ENCODE data around the gene INPP4A. TPM values are rescaled to one million over a fixed set of nuclear protein-coding genes. Genes with fewer than 3 reads are reported as not detected.

The INPP4A gene
- total and polyA plus RNA-seq, 7 experiments from 2014 or later = 51.4 to 165 (median 145) TPM

DNA sequence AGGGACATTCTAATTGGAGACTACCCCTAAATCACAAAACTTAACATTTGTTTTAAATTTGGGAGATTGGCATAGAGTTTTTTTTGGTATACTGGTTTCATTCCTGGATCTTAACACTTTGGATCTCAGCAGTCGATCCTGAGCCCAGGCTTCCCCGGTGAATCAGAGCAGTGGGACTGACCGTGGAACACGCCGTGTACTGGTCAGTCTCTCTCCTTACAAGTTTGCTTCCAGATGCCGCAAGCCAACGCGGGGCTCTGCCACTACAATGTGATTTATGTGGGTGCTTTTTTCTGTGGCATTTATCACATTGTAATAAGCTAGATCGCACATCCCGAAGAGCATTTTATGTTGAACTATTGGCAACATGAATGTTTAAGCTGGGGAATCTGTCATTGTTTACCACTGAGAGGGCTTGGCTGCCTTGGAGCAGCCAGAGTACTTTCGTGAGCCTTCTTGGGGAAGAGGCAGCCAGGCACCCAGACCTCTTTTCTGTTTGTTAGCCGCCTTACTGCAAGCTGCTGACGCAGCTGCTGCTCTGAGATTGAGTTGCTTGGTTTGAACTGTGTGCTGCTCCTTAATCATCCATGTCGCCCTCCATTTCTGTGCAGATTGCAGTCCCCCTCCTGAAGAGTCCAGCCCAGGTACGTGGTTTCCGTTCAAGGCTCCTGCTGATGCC is 114.3 kb downstream of the INPP4A start:
- peak overlapping the region in 1 of 10 donors; percentile 57 for H3K4me3 Mint-ChIP-seq
- intact Hi-C loops (cut with micrococcal nuclease) = no loop called here

DNA sequence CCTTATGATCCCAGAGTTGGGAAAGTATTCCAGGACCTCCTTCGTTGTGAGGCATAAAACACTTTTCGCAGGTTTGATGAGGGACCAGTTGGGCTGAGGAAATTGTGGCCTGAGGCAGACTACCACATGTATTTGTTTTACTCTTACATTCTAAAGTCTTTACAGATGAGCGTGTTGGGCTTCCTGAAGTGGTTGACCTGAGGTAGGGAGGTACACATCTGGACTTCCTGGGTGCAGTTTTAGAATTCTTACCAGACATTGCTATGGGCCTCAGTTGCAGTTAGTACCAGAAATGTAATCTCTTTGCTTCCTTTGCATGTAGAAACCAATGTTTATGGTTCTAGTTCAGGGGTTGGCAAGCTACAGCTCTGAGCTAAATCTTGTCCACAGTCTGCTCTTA is 114.9 kb downstream of the INPP4A start:
- ATAC-seq = no peak
- peak overlapping the region in 1 of 10 donors; percentile 57 for H3K4me3 Mint-ChIP-seq
- POLR2A ChIA-PET = no interaction called here

More for the DNA sequence above, 114.3 kb downstream of the INPP4A start:
- POLR2A ChIA-PET = no interaction called here
- DNase-seq (no peak), ATAC-seq (no peak)
- Histone ChIP-seq H3K27ac (ENCODE audit: low read depth, low read length) (peak overlapping the region; percentile 46), H3K36me3 (ENCODE audit: control insufficient read depth in 2 of 3, insufficient read depth in 3 of 3, low read length in 3 of 3) (peaks cover 18 to 87% (median 36%) of the 10 kb centered on the region in 3 experiments), H3K27me3 (ENCODE audit: control insufficient read depth in 2 of 2, insufficient read depth in 2 of 2, low read length in 2 of 2) (no peaks in the 10 kb centered on the region), H3K9me3 (ENCODE audit: control insufficient read depth in 2 of 3, low read length in 3 of 3) (no peaks in the 10 kb centered on the region), H3K4me1 (ENCODE audit: control insufficient read depth in 2 of 2, insufficient read depth in 2 of 2, low read length in 2 of 2) (no peaks in the 10 kb centered on the region), H3K4me3 (ENCODE audit: low read length) (no peak overlapping the region)
- CTCF ChIA-PET = interaction anchor here (2.5 kb wide), 1 partner anchor 146 kb away, joined by 8 read pairs; no protein-coding TSS in a partner anchor
- peaks cover 10 to 68% (median 31%) of the 10 kb centered on the region in 7 donors for H3K4me1 Mint-ChIP-seq
- peak overlapping the region; percentile 34 to 91 (median 77) for H3K27ac Mint-ChIP-seq
- no peaks in the 10 kb centered on the region for H3K27me3 Mint-ChIP-seq
- no peaks in the 10 kb centered on the region for H3K9me3 Mint-ChIP-seq
- H3K36me3 Mint-ChIP-seq = peaks cover 8 to 53% (median 37%) of the 10 kb centered on the region in 5 donors

DNA sequence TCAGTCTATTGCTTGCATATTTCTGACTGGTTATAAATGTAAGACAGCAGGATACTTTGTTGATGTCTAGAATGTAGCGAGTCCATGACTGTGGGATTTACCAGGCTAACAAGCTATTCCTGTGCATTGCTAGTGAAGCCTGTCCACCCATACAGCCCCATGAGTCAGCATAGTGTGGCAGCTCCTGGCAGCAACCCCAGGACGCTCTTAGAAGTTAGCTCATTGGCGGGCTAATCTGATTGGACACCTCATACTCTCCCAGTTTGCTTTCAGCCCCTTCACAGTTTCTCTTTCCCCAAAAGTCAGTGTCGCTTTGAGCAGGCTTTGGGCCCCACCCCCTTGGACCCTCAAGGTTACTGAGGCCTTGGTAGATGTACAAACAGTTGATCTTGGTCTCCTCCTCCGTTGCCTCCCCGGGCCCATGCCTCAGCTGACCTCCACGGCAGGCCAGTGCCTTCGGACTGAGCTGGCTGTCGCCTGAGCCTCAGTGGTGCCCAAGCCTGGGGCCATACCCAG is 115.7 kb downstream of the INPP4A start:
- Histone ChIP-seq H3K27ac (ENCODE audit: low read depth, low read length) (peak overlapping the region; percentile 19), H3K4me3 (ENCODE audit: low read length) (no peak overlapping the region), H3K36me3 (ENCODE audit: control insufficient read depth in 2 of 3, insufficient read depth in 3 of 3, low read length in 3 of 3) (peaks cover 24 to 87% (median 27%) of the 10 kb centered on the region in 3 experiments), H3K4me1 (ENCODE audit: control insufficient read depth in 2 of 2, insufficient read depth in 2 of 2, low read length in 2 of 2) (no peaks in the 10 kb centered on the region), H3K27me3 (ENCODE audit: control insufficient read depth in 2 of 2, insufficient read depth in 2 of 2, low read length in 2 of 2) (no peaks in the 10 kb centered on the region), H3K9me3 (ENCODE audit: control insufficient read depth in 2 of 3, low read length in 3 of 3) (no peaks in the 10 kb centered on the region)
- Mint-ChIP-seq H3K27me3 (no peaks in the 10 kb centered on the region), H3K36me3 (peaks cover 7 to 49% (median 34%) of the 10 kb centered on the region in 5 donors), H3K4me1 (peaks cover 8 to 63% (median 26%) of the 10 kb centered on the region in 7 donors), H3K27ac (peak overlapping the region; percentile 54 to 91 (median 70)), H3K9me3 (no peaks in the 10 kb centered on the region), H3K4me3 (peak overlapping the region in 1 of 10 donors; percentile 57)
- ATAC-seq (no peak), DNase-seq (no peak)
- intact Hi-C loops (cut with micrococcal nuclease) = no loop called here
- CTCF ChIA-PET = no interaction called here
- POLR2A ChIA-PET = no interaction called here

More for the DNA sequence above, 114.9 kb downstream of the INPP4A start:
- Histone ChIP-seq H3K27ac (ENCODE audit: low read depth, low read length) (peak overlapping the region; percentile 19), H3K9me3 (ENCODE audit: control insufficient read depth in 2 of 3, low read length in 3 of 3) (no peaks in the 10 kb centered on the region), H3K36me3 (ENCODE audit: control insufficient read depth in 2 of 3, insufficient read depth in 3 of 3, low read length in 3 of 3) (peaks cover 20 to 87% (median 32%) of the 10 kb centered on the region in 3 experiments), H3K4me3 (ENCODE audit: low read length) (no peak overlapping the region), H3K4me1 (ENCODE audit: control insufficient read depth in 2 of 2, insufficient read depth in 2 of 2, low read length in 2 of 2) (no peaks in the 10 kb centered on the region), H3K27me3 (ENCODE audit: control insufficient read depth in 2 of 2, insufficient read depth in 2 of 2, low read length in 2 of 2) (no peaks in the 10 kb centered on the region)
- intact Hi-C loops (cut with micrococcal nuclease) = no loop called here
- Mint-ChIP-seq H3K4me1 (peaks cover 9 to 70% (median 31%) of the 10 kb centered on the region in 7 donors), H3K27ac (peak overlapping the region; percentile 54 to 91 (median 65)), H3K36me3 (peaks cover 7 to 51% (median 37%) of the 10 kb centered on the region in 5 donors), H3K9me3 (no peaks in the 10 kb centered on the region), H3K27me3 (no peaks in the 10 kb centered on the region)
- CTCF ChIA-PET = no interaction called here
- DNase-seq = no peak

DNA sequence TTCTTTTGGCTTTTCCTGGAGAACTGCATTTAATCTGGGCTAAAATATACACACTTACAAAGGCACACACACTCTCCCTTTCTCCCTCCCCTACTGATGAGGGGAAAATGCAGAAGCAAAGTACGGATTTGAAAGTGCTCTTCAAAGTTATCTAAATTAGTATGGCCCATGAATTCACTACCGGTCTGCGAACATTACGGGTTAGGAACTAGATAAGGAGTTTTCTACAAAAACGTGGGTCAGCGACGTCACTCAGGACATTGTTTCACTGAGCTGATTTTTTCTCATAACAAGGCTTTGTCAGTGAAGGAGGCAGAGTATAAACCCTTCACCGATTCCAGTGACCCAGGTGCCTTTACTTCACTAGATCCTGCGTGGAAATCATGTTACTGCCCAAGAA is 116.4 kb downstream of the INPP4A start:
- H3K36me3 Mint-ChIP-seq = peaks cover 4 to 47% (median 30%) of the 10 kb centered on the region in 5 donors
- H3K27ac Mint-ChIP-seq = peak overlapping the region in 8 of 9 donors; percentile 9 to 81 (median 52)
- H3K4me3 Mint-ChIP-seq = no peak overlapping the region
- peaks cover 6 to 59% (median 21%) of the 10 kb centered on the region in 7 donors for H3K4me1 Mint-ChIP-seq
- no peaks in the 10 kb centered on the region for H3K27me3 Mint-ChIP-seq
- intact Hi-C loops (cut with micrococcal nuclease) = no loop called here
- DNase-seq (no peak), ATAC-seq (no peak)
- H3K36me3 ChIP-seq (ENCODE audit: control insufficient read depth in 2 of 3, insufficient read depth in 3 of 3, low read length in 3 of 3) = peaks cover 22 to 87% (median 28%) of the 10 kb centered on the region in 3 experiments
- H3K27me3 ChIP-seq (ENCODE audit: control insufficient read depth in 2 of 2, insufficient read depth in 2 of 2, low read length in 2 of 2) = no peaks in the 10 kb centered on the region
- no peaks in the 10 kb centered on the region for H3K9me3 ChIP-seq (ENCODE audit: control insufficient read depth in 2 of 3, low read length in 3 of 3)
- H3K27ac ChIP-seq (ENCODE audit: low read depth, low read length) = no peak overlapping the region
- no peaks in the 10 kb centered on the region for H3K9me3 Mint-ChIP-seq
- H3K4me1 ChIP-seq (ENCODE audit: control insufficient read depth in 2 of 2, insufficient read depth in 2 of 2, low read length in 2 of 2) = no peaks in the 10 kb centered on the region
- no peak overlapping the region for H3K4me3 ChIP-seq (ENCODE audit: low read length)
- CTCF ChIA-PET = no interaction called here
- POLR2A ChIA-PET = no interaction called here

DNA sequence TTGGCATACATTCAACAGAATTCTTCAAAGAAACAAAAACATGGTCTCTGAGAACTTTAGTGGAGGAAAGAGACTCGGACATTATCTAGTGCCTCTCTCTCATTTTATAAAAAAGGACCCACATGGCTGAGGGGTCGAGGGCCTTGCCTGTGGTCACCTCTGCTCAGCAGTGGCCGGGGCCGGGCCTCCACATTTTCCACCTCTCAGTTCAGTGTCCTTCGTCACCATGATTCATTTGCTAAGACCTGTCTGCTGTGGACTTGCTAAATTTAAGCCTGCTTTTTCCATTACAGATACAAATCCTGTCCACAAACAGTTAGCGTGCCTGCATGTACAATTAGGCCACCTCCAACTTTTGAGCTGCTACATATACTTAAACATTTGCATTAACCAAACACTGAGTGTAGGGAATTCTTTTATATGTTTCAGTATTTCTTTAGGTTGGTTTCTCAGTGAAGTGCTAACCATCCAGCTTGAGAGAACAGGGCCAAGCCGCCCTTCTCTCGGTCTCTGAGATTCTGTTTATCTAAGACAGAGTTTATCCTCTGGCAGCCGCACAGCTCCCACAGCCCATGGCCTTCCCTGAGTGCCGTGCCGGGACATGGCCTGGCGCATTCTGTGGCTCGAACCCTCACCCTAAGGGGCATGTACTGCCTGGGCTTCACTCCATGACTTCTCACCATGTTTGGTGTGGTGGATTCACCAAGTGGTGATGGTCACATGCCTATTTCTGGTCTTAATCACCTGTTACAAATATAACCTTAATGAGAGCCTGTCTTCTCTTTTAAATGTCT is 117.4 kb downstream of the INPP4A start:
- peaks cover 20 to 91% (median 36%) of the 10 kb centered on the region in 3 experiments for H3K36me3 ChIP-seq (ENCODE audit: control insufficient read depth in 2 of 3, insufficient read depth in 3 of 3, low read length in 3 of 3)
- H3K27ac Mint-ChIP-seq = peak overlapping the region in 4 of 9 donors; percentile 21 to 87 (median 72)
- no peaks in the 10 kb centered on the region for H3K4me1 ChIP-seq (ENCODE audit: control insufficient read depth in 2 of 2, insufficient read depth in 2 of 2, low read length in 2 of 2)
- H3K36me3 Mint-ChIP-seq = peaks cover 14 to 54% (median 33%) of the 10 kb centered on the region in 5 donors
- ChIA-PET CTCF (no interaction called here), POLR2A (no interaction called here)
- H3K9me3 Mint-ChIP-seq = no peaks in the 10 kb centered on the region
- no peaks in the 10 kb centered on the region for H3K9me3 ChIP-seq (ENCODE audit: control insufficient read depth in 2 of 3, low read length in 3 of 3)
- H3K27ac ChIP-seq (ENCODE audit: low read depth, low read length) = no peak overlapping the region
- H3K27me3 Mint-ChIP-seq = no peaks in the 10 kb centered on the region
- no peak overlapping the region for H3K4me3 Mint-ChIP-seq
- no peaks in the 10 kb centered on the region for H3K27me3 ChIP-seq (ENCODE audit: control insufficient read depth in 2 of 2, insufficient read depth in 2 of 2, low read length in 2 of 2)
- H3K4me1 Mint-ChIP-seq = peaks cover 6 to 55% (median 16%) of the 10 kb centered on the region in 7 donors
- intact Hi-C loops (cut with micrococcal nuclease) = no loop called here
- no peak overlapping the region for H3K4me3 ChIP-seq (ENCODE audit: low read length)
- no peak for ATAC-seq
- DNase-seq = no peak

DNA sequence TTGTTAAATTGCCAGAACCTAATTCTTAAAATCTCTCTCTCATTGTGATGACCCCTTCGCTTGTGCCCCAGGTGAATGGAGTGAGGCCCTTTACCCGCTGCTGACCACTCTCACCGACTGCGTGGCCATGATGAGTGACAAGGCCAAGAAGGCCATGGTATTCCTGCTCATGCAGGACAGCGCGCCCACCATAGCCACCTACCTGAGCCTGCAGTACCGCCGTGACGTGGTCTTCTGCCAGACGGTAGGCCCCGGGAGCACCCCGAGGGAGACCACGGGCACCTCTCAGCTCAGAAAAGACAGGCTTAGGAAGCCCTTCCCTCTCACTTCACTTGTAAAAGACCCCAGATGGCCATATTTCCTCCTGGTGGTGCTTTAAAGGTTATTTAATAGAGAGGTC is 118.7 kb downstream of the INPP4A start:
- no peak for DNase-seq
- Mint-ChIP-seq H3K27ac (peak overlapping the region in 3 of 9 donors; percentile 21 to 81 (median 62)), H3K36me3 (peaks cover 14 to 55% (median 26%) of the 10 kb centered on the region in 5 donors), H3K9me3 (no peaks in the 10 kb centered on the region), H3K27me3 (no peaks in the 10 kb centered on the region), H3K4me1 (peaks cover 0 to 48% (median 13%) of the 10 kb centered on the region in 7 donors), H3K4me3 (no peak overlapping the region)
- ATAC-seq = no peak
- H3K4me1 ChIP-seq (ENCODE audit: control insufficient read depth in 2 of 2, insufficient read depth in 2 of 2, low read length in 2 of 2) = no peaks in the 10 kb centered on the region
- no peak overlapping the region for H3K4me3 ChIP-seq (ENCODE audit: low read length)
- H3K36me3 ChIP-seq (ENCODE audit: control insufficient read depth in 2 of 3, insufficient read depth in 3 of 3, low read length in 3 of 3) = peaks cover 20 to 93% (median 29%) of the 10 kb centered on the region in 3 experiments
- H3K27me3 ChIP-seq (ENCODE audit: control insufficient read depth in 2 of 2, insufficient read depth in 2 of 2, low read length in 2 of 2) = no peaks in the 10 kb centered on the region
- POLR2A ChIA-PET = no interaction called here
- no peak overlapping the region for H3K27ac ChIP-seq (ENCODE audit: low read depth, low read length)
- intact Hi-C loops (cut with micrococcal nuclease) = no loop called here
- CTCF ChIA-PET = no interaction called here
- H3K9me3 ChIP-seq (ENCODE audit: control insufficient read depth in 2 of 3, low read length in 3 of 3) = no peaks in the 10 kb centered on the region

All from naive thymus-derived CD4-positive, alpha-beta T cell (primary cell).